Measurements from ENCODE around the gene LYSMD4. TPM values are rescaled to one million over a fixed set of nuclear protein-coding genes. Genes with fewer than 3 reads are reported as not detected.

The LYSMD4 gene
- total RNA-seq, 4 donors from 2014 or later = 5.0 to 9.4 (median 7.0) TPM

GRCh38 chr15:99727330-99727729 is 5.9 kb downstream of the LYSMD4 start:
- Histone ChIP-seq H3K36me3 (peaks cover 5 to 7% of the 10 kb centered on the region in 2 donors), H3K4me1 (peaks cover 0 to 3% of the 10 kb centered on the region in 2 donors), H3K4me3 (replicated peaks in 1 of 3) (no peak overlapping the region), H3K9me3 (no peaks in the 10 kb centered on the region), H3K27ac (no peak overlapping the region), H3K27me3 (no peaks in the 10 kb centered on the region)
- WGBS, 2 donors = 85 to 94% methylated on average over 1 of the region's 1 CpG
- no peak for DNase-seq
- TF ChIP-seq CTCF (IDR thresholded peaks at IDR 0.05) = no peak
- no peak for TF ChIP-seq POLR2A (IDR thresholded peaks at IDR 0.05)
- intact Hi-C loops (cut with DNase I) = no loop called here

- no peak for TF ChIP-seq CTCF (IDR thresholded peaks at IDR 0.05)
- TF ChIP-seq POLR2A (IDR thresholded peaks at IDR 0.05) = no peak
- Histone ChIP-seq H3K4me3 (replicated peaks in 1 of 3) (no peak overlapping the region), H3K27me3 (no peaks in the 10 kb centered on the region), H3K9me3 (no peaks in the 10 kb centered on the region), H3K4me1 (peaks cover 0 to 6% of the 10 kb centered on the region in 2 donors), H3K36me3 (peaks cover 5 to 7% of the 10 kb centered on the region in 2 donors), H3K27ac (no peak overlapping the region)
- intact Hi-C loops (cut with DNase I) = no loop called here
- 83 to 86% methylated on average over 7 of the region's 7 CpGs for WGBS, 2 donors
- DNase-seq = no peak
These were observed 6.9 kb downstream of the LYSMD4 start for GRCh38 chr15:99726333-99726732.

GRCh38 chr15:99722406-99722805 is 10.8 kb downstream of the LYSMD4 start:
- Histone ChIP-seq H3K27me3 (no peaks in the 10 kb centered on the region), H3K4me3 (replicated peaks in 1 of 3) (no peak overlapping the region), H3K36me3 (no peaks in the 10 kb centered on the region), H3K27ac (no peak overlapping the region), H3K4me1 (peaks cover 0 to 12% of the 10 kb centered on the region in 2 donors), H3K9me3 (no peaks in the 10 kb centered on the region)
- no peak for DNase-seq
- TF ChIP-seq CTCF (IDR thresholded peaks at IDR 0.05) = no peak
- no peak for TF ChIP-seq POLR2A (IDR thresholded peaks at IDR 0.05)
- WGBS, 2 donors = 94 to 95% methylated on average over 3 of the region's 3 CpGs
- intact Hi-C loops (cut with DNase I) = no loop called here

- TF ChIP-seq POLR2A (IDR thresholded peaks at IDR 0.05) = no peak
- no peak for TF ChIP-seq CTCF (IDR thresholded peaks at IDR 0.05)
- WGBS, 2 donors = 93 to 94% methylated on average over 4 of the region's 4 CpGs
- DNase-seq = no peak
- H3K27ac ChIP-seq = no peak overlapping the region
- peaks cover 0 to 15% of the 10 kb centered on the region in 2 donors for H3K4me1 ChIP-seq
- H3K4me3 ChIP-seq (replicated peaks in 1 of 3) = no peak overlapping the region
- H3K9me3 ChIP-seq = no peaks in the 10 kb centered on the region
- H3K27me3 ChIP-seq = no peaks in the 10 kb centered on the region
- H3K36me3 ChIP-seq = no peaks in the 10 kb centered on the region
- intact Hi-C loops (cut with DNase I) = no loop called here
These were observed 11.3 kb downstream of the LYSMD4 start for GRCh38 chr15:99721896-99722295.

- Histone ChIP-seq H3K4me1 (peaks cover 0 to 15% of the 10 kb centered on the region in 2 donors), H3K4me3 (replicated peaks in 1 of 3) (no peak overlapping the region), H3K36me3 (no peaks in the 10 kb centered on the region), H3K27ac (no peak overlapping the region), H3K9me3 (no peaks in the 10 kb centered on the region), H3K27me3 (no peaks in the 10 kb centered on the region)
- TF ChIP-seq CTCF (IDR thresholded peaks at IDR 0.05) = no peak
- no peak for TF ChIP-seq POLR2A (IDR thresholded peaks at IDR 0.05)
- intact Hi-C loops (cut with DNase I) = no loop called here
- DNase-seq = peak; percentile 74 to 78
- 56 to 60% methylated on average over 3 of the region's 3 CpGs for WGBS, 2 donors
These were observed 12.0 kb downstream of the LYSMD4 start for GRCh38 chr15:99721104-99721778.

Data from thyroid gland (tissue), 4 donors.